HG02885 (cell line): ENCODE measurements around the gene AKAP6.

Source experiments
- ATAC-seq: cut with Tn5 transposase; IDR thresholded peaks from one replicate; pipeline ENCODE4 v1.9.1; 2021; ENCODE audit warnings: mild to moderate bottlenecking; ENCODE audit not compliant: unreplicated experiment, poor library complexity

The AKAP6 gene

DNA sequence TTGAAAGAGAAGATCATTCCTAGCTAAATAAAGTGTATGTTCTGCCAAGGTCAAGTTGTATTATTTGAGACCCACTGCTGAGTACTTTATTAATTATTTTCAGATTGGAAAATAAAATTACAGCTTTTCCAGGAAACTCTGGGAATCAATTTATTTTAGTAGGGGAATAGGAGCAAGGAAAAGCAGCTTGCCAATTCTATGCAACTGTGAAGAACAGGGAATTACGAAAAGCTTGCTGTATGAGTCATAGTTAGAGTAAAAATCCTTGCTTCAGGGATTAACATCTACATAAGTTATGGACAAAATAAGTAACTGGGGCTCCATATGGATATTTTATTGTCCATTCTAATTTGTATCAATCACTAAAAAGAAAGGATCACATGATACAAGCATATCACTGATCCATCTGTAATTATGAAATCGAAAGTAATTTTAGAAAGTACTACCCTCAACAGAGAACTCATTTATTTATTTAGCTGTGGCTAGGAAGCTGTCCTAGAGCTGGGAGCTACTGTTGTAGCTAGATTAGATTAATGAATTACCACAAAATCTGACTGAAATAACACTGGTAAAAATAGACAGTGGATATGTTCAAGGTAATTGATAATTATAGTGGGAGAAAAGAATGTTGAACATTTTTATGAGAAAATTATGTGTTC is 306.1 kb downstream of the AKAP6 start:
- no peak for ATAC-seq

DNA sequence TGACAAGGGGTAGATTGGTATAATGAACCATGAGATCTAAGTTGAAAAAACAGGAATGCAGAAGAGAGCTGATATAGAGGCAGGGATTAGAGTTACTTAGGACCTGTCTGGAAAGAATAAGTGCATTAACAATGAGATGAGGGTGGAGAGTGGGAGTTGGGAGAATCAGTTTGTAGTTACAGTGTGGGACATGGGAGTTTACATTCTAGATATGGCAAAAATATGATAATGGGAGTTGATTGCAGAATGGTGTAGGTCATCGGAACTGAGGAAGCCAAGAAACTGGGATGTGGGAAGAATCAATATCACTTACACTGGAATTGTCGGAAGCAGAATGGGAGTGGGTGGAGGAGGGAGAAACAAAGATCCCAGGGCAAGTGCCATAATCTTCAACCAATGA is 308.5 kb downstream of the AKAP6 start:
- no peak for ATAC-seq

DNA sequence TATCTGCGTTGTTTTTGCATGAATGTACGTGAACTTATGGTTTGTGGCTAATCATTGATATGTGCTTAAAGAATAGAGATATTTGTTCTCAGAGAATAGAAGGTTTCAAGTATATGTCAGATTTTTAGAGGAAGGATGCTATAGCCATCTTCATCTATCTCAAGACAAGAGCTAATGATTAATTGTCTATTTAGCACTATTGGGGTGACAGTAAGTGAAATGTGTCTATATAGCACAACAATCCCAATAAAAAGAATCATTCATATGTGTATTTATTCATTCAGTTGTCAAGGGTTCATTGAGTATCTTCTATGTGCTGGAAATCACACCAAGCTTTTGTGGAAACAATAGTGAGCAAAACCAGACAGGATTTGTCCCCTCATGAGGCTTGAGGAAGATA is 310.1 kb downstream of the AKAP6 start:
- no peak for ATAC-seq

DNA sequence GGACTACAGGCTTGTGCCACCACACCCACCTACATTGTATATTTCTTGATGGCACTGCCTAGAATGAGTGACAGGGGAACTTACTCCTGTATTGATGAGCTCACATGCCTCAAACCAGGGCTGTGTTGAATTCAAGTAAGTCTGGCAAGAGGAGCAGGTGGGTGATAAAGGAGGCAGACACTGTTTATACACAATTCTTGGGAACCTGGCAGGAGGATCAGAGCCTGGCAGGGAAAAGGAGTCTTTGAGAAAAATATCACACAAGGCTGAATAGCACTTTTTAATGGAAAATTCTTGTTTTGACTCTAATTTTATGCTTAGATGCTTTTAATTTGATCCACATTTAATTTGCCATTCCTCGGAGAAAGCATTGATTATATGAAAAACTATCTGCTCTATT is 316.5 kb downstream of the AKAP6 start:
- ATAC-seq = no peak

DNA sequence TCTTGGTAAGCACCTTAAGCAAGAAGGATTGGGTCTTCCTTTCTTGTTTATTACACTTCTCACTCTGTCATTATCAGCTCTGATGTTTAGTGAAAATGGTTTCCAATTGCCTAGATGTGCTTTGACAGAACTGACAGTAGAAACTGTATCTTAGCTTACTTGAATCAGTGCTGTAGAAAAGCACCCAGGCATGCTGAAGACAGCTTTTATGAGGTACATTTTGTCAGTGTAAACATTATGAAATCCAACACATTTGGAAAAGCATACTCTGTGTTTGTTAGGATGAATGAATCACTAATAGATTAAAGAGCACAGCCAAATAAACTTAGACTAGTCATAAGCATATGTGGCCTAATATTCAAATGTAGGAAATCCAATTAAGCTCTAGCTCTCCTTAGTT is 319.3 kb downstream of the AKAP6 start:
- ATAC-seq = no peak

DNA sequence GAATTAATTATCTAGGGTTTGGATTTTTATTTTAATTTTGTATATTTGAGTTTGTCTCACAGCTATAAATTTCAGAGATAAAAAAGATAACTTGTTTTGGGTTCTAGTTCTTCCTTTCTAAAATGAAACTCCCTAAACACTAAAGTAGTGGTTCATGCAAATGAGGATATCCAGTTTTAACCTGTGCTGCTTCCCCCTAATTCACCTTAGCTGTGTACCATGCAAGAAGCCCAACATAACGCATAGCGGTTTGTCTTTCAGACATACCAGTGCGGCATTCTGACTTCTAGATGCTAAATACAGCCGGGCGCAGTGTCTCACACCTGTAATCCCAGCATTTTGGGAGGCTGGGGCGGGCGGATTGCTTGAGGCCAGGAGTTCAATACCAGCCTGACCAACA is 320.9 kb downstream of the AKAP6 start:
- no peak for ATAC-seq

DNA sequence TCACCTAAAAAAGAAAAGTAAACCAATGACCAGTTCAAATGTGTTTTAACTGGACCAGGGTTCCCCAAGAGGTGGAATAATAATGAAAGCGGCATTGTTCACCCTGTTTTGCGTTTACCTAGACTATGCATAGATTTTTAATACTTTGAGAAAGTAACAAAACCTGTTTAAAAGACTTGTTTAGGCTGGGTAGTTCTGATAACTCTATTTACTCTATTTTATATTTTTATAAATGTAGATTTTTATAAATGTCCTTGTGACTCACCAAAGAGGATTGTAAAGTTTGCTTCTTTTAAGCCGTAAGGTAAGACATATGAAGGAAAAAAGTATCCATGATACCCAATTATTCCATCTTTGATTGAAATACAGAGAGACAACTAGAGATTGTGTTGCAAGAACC is 321.6 kb downstream of the AKAP6 start:
- ATAC-seq = no peak

DNA sequence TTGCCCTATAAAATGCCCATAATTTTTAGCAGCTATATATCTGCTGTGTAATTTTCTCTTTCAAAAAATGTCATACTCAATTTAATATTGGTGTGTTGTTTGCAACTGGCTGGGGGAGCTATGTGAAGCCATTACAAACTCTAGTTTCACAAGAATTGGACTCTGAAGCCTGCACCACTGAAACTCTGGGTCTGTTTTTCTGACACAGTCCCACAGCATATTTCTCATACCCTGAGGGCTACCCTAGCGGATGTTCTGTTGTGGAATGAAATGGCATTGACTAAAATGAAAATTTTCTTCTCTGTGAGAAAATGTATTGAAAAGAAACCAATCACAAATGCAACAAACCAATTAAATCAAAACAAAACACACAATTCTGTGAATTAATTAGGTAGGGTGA is 325.0 kb downstream of the AKAP6 start:
- ATAC-seq = peak; percentile 24

DNA sequence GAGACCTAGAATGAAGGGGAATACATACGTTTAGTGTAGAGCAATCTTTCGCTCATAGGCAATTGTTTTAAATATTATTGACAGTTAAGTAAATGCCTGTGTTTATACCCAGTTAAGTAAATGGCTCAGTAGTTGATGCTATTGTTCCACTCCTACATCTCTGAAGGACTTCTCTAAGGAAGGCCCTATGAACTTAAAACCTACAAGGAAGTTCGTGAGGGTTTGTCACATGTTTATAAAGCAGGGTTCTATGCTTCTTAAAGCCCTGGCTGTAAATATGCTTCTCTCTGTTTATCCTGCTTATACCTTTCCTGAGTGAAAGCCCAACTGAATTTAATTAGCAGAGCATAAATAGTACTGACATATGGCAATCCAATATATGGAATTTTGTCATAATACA is 327.5 kb downstream of the AKAP6 start:
- peak; percentile 3 for ATAC-seq

DNA sequence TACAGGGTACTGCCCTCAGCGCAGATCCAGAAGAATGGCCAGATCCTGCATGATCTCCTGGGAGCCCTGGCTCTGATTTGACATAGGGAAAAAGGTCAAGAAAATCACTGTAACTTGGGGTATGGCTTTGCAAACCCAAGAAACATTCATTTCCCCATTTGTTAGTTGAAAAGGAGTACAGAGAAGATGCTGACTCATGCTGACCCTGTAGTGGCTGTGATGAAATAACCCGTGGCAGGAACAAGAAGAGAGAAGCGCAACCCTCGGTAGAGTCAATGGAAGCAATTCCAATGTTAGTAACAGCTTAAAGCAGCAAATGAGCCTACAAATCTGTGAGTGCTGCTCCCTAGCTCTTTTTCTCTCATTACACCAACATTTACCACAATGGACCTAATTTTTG is 328.0 kb downstream of the AKAP6 start:
- peak; percentile 87 for ATAC-seq

DNA sequence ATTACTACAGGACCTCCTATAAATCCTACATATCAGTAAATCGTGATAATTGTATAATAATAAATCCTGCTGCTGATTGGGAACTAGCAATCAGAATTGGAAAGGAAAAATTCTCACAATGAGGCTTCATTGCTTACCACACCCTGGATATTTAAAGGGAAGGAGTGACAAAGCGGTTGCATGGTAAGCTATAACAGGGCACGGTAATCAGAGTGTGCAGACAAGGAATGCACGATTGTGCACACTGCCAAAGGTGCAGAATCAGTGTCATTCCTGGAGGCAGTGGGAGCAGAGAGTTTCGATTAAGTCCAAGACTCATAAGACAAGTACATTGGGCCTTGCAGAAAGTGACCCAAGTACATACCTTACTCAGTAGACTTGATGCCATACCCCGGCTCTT is 332.1 kb downstream of the AKAP6 start:
- no peak for ATAC-seq

DNA sequence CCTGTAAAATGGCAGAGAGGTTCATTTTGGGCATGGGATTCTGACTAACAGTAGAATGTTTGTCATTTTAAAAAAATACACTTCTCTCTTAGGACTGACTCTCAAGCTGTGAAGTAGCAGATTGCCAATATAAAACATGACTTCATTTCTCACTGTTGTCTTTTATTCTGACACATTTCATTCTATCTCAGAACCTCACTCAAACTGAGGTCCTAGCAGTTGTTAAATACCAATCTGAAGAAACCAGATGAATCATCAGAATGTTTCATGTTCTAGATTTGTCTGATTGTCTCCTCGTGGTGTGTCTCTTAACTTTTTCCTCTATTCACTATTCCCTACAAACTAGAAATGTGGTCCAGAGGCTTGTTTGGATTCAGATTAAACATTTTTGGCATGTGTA is 333.1 kb downstream of the AKAP6 start:
- ATAC-seq = no peak

DNA sequence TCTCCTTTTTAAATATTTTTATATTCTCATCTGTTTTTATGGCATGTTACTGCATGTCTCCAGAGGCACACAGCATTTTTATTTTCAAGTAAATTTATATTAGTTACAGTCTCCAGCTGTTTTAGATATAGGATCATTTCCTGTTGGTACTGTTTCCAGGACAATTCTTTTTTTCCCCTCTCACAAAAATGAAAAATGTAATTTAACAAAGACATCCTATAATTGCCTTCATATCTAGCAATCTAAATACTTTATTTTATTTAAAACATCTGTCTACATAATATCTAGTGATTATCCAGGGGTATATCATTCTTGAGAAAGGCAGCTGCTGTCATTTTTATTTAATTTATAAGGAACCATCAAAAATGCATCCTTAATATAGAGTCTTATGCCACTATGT is 337.2 kb downstream of the AKAP6 start:
- ATAC-seq = no peak

DNA sequence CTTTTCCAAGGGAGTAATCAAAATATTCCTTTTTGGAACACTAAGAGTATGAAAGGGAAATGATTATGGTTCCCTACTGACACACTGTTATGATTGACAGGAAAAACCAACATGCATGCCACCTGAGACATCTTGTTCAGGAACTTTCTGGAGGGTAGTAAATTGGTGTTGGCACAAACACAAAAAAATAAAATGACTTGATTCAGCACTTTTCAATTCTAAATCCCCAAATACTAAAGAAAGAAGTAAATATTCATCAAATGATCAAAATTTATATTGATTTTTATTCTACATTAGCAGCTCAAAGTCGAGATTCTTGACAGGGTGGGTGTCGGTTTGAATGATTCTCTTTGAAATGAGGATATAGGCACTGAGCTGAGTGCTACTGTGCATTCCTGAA is 338.2 kb downstream of the AKAP6 start:
- ATAC-seq = no peak

DNA sequence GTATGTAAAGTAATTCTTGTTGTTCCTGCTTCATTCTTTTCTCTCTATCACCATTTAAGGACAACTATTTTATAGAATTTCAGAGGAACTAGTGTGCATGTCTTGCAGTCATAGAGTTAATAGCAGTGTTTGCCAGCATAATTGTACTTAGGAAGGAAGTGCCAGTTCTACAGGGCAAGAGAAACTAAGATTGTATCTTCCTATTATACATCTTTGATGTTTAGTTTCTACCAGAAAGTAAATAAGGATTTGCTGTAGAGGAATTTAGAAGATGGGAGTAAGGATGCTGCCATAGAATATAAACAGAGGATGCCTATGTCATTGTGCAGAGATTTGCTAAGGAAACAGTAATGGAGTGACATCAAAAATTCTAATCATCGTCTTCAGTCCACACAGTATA is 338.7 kb downstream of the AKAP6 start:
- ATAC-seq = no peak

DNA sequence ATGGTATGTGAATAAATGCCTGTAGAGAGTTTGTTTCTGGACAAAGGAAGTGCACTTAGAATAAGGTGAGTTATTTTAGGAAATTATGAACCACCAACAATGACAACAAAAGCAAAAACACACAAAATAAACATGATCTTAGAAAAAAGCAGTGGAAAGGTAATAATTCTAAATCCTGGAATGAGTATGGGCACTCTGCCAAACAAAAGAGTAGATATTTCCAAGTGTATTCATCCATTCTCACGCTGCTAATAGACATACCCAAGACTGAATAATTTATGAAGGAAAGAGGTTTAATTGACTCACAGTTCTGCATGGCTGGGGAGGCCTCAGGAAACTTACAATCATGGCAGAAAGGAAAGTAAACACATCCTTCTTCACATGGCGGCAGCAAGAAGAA is 340.3 kb downstream of the AKAP6 start:
- ATAC-seq = no peak

DNA sequence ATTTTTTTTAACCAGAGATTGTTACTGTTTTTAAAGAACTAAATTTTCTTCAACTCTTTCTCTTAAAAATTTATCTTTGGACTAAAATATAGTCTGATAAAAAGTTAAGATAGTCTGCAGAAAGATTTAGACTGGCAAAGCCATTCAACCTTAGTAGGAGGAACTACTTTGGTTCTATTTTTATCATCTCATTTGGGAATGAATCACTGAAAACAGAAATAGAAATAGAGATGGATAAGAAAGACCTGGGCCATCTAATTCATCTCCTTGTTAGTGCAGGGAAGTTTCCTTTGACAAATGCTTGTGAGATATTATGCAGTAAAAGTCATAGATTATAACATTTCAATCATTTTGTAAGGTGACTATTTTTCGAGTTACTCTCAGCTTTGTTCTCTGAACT is 346.3 kb downstream of the AKAP6 start:
- ATAC-seq = no peak

DNA sequence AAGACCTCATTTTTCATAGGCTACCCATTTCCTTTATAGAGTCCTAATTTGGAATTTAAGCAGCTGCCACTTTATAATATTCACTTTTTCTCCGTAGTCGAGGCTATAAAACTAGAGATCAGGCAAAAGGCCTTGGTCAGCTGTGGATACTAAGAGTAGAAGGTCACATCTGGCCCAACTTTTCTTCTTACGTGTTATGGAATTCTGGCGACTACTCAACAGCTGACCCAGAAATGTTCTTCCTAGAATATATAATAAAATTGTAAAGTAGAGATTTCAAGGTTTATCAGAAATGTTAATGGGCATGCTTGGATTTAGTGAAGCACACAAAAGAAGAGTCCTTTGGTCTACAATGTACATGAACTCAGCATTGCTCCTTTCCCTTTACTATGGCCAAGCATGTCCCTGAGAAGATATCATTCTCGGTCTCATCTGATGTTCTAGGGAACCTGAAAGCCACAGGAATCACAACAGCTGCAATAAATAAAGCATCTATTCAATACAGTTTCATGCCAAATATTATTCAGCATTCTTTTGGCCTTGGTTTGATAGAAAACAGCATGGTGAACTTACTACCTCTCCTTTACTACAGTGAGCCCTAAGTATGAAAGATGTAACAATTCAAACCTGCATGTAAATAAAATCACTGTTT is 348.2 kb downstream of the AKAP6 start:
- no peak for ATAC-seq

DNA sequence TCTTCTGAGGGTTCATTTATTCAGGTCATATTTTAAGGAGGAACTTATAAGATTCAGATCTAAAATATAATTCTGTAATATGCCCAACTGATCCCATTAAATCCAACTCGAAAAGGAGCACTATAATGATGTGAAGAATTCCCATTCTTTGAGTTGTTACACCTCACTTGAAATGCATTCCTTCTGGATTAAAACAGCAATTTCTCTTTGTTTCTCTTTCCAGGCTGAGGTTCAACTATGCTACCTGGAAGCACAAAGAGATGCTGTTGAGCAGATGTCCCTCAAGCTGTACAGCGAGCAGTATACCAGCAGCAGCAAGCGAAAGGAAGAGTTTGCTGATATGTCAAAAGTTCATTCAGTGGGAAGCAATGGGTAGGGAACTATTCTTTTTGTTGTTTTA is 349.0 kb downstream of the AKAP6 start:
- no peak for ATAC-seq

DNA sequence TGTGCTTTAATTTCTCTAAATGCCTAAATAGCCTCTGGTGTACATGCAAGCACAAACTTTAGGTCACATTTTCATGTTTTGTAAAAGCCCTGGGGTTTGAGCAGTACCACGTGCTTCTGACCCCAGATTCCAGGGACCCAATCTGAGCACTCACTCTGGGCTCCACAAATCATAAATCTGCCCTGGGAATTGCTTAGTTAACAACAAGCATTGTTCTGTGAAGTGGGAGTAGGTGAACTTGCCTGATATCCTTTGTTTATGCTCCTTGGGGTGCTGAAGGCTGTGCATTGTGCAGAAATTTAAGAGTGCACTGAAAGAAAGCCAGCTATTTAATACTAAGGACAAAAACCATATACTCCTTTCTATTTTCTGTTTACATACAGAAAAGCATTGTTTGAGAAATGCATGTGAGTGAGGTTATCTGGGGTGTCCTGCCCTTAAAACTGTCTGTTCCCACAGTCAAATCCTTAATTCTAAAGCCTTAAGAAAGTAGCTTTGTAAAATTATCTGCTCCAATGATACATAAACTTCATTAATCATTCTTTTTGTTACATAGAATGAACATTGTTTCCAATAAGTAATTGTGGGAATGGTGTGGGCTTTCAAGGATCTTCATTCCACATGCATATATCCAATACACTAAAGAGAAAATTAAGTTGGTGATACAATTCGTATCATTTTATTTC is 351.0 kb downstream of the AKAP6 start:
- ATAC-seq = no peak

DNA sequence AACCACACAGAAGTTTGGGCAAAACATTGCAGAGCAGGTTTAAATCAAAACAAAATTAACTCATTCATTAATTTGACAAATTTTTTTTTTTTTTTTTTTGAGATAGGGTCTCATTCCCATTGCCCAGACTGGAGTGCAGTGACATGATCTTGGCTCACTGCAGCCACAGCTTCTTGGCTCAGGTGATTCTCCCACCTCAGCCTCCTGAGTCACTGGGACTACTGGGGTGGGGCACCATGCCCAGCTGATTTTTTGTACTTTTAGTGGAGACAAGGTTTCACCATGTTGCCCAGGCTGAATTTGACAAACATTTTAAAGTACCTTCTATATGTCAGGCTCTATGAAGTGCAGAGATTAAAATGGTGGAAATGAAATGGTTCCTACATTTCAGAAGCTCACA is 352.5 kb downstream of the AKAP6 start:
- no peak for ATAC-seq

DNA sequence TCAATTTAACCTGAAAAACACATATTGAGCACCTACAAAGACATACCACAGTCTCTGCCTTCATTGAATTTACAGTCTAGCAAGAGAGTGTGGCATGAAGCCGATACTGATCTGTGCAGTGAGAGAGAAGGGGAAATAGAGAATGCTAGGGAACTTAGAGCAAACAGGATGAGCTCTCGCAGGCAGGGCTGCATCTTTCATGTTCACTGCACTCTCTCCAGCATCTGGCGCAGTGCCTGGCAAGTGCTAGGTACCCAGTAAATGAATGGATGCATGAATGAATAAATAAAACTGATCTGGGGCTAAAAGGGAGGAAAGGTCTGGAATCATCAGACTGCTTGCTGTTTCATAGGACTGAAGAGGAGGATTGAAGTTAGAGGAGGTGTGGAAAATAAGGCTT is 353.1 kb downstream of the AKAP6 start:
- ATAC-seq = no peak
